HG03342 (cell line): ENCODE data around the gene ACOXL.

Source experiments
- ATAC-seq: cut with Tn5 transposase; IDR thresholded peaks from one replicate; pipeline ENCODE4 v1.9.1; 2021; ENCODE audit warnings: mild to moderate bottlenecking, moderate library complexity; ENCODE audit not compliant: unreplicated experiment

Gene ACOXL

DNA sequence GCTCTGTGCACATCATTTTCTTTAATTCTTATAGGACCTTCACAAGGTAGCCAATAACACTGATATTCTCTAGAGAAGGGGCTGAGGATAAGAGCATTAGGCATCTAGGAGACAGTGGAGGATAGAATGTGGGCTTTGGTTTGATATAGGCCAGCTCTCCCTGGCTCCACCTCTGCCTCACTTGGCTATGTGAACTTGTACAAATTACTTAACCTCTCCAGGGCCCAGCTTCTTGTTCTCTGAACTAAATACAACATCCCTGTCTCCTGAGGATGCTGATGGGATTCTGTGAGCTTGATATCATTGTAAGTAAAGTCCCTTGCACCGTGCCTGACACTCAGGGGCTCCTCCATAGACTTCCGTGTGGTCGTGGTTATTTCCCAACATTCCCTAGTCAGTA, 87.3 kb downstream of the ACOXL start:
- ATAC-seq = no peak

DNA sequence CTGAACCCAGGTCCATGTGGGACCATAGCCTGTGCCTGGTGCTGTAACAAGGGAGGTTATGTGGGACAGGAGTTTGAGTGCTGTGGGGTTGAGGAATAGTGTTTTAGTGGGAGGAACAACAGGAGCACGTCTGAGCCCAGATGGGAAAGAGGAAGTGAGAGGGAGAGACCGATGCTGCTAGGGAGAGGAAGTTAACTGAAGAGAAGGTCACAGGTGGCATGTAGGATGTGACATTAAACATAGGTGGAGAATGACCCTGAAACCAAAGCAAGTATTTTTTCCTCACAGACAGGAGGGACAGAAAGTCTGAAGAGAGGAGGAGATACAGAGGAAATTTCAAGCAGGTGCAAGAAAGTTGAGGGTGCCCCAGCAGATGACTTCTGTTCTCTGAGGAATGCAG, 87.8 kb downstream of the ACOXL start:
- ATAC-seq = no peak

DNA sequence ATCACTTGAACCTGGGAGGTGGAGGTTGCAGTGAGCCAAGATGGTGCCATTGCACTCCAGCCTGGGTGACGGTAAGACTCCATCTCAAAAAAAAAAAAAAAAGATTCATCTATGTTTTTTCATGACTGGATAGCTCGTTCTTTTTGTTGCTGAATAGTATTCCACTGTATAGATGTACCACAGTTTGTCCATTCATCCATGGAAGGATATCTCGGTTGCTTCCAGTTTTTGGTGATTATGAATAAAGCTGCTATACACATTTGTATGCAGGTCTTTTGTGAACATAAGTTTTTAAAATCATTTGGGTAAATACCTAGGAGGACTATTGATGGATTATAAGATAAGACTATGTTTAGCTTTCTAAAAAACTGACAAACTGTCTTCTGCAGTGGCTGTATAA, 90.8 kb downstream of the ACOXL start:
- no peak for ATAC-seq

DNA sequence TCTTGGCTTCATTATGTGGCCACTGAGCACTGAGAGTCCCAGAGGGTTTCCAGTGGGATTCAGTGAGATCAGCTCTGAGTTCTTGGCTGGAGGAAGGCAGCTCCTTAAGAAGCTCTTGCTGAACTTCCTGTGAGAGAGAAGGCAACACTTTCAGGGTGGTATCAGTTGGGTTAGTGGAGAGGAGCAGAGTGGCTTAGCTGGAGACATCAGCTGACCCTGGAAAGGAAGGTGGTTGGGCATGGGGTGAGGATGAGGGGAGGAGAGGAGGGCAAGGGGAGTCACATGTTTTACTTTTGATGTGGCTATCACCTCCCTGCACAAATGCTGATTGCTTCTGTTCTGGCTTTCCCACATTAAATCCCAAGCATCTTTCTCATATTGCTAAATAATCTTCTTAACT, 95.1 kb downstream of the ACOXL start:
- no peak for ATAC-seq

DNA sequence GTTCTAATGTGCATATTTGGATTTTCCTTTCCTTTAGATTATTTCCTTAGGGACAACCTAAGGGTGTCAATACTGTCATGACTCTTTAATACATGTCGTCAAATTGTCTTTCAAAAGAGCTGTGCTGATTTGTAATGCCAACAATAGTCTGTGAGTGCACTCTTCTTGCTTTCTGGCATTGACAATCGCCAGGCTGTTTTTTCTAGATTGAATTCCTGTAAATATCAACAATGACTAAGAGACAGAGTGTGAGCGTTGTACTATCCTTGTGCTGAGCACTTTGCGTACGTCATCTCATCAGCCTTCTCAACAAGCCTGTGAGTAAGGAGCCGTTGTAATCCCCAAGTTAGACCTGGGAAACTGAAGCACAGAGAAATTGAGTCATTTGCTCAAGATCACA, 96.0 kb downstream of the ACOXL start:
- no peak for ATAC-seq

- ATAC-seq = no peak
These were observed 97.2 kb downstream of the ACOXL start for GRCh38 chr2:110829413-110830146.

- no peak for ATAC-seq
These were observed 100.4 kb downstream of the ACOXL start for GRCh38 chr2:110832740-110833139.

DNA sequence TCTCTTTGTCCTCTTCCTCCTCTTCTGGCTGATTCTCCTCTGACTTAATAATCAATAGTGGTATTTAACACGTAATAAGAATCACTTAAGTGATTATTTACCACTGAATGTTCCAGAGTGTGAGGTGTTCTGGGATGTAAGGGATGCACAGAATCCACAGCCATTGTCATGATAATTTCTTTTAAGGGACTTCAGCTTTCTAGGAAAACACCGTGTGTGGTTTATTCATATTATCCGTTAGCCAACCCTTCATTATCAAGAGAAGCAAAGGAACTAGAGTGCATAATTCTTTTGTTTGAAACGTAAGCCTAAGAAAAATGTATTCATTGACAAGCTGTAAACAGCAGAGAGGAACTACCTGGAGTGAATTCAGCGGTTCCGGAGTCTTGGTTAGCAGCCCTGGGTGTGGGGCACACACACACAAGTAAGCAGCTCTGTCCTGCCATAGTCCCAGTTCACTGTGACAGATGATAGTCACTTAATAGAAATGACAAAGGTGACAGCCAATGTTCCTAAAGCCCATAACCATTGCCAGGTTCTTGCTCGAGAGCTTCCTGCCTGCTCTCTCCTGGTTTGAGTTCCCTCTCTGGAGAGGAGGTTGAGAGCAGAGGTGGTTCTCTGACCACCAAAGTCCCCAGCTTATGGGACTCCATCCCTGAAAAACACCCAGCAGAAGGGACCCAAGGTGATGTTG, 101.9 kb downstream of the ACOXL start:
- ATAC-seq = no peak

- ATAC-seq = no peak
These were observed 104.3 kb downstream of the ACOXL start for GRCh38 chr2:110836671-110837070.

DNA sequence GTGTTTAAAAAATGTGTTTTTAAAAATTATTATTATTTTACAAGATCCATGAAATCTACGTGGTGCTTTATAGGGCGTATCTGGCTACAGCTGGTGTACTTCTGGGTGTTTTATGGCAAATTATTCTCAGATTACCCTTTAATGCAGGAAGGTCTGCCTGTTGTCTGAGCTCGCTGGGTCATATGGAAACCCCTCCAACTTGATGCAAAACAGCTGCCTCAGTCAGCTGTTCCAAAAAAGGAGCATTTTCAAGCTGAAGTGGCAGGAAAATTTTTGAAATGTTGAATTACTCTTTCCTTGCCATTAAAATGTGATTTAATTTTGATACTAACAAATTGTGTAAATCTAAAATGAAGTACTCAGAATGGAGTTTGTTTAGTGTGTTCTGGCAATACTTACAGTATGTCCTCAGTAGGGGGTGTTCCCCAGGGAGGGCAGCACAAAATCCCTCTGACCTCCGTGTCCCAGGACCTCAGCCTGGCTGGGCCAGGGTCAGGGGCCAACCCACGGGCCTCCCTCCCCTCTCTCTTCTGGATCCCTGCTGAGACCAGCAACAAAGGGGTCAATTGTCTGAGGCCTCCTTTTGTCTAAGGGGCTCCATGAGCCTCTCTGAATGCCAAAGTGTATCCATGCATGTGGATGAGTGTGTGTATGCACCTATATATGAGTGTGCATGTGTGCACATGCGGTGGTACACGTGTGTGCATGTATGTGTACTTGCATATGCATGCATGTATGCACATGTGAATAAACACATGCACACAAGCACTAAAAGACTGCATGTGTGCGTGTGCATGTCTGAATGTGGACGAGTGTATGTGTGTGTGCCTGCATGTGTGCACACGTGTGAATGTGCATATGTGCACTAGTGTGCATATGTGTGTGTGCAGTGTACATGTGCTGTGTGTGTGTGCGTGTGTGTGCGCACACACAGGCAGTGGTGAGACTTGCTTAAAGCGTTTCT, 105.4 kb downstream of the ACOXL start:
- no peak for ATAC-seq

GRCh38 chr2:110838657-110839384, 106.4 kb downstream of the ACOXL start:
- ATAC-seq = no peak

- no peak for ATAC-seq
These were observed 108.1 kb downstream of the ACOXL start for GRCh38 chr2:110840508-110840907.

GRCh38 chr2:110842048-110842447, 109.7 kb downstream of the ACOXL start:
- ATAC-seq = no peak

- no peak for ATAC-seq
These were observed 111.1 kb downstream of the ACOXL start for GRCh38 chr2:110843496-110843895.

DNA sequence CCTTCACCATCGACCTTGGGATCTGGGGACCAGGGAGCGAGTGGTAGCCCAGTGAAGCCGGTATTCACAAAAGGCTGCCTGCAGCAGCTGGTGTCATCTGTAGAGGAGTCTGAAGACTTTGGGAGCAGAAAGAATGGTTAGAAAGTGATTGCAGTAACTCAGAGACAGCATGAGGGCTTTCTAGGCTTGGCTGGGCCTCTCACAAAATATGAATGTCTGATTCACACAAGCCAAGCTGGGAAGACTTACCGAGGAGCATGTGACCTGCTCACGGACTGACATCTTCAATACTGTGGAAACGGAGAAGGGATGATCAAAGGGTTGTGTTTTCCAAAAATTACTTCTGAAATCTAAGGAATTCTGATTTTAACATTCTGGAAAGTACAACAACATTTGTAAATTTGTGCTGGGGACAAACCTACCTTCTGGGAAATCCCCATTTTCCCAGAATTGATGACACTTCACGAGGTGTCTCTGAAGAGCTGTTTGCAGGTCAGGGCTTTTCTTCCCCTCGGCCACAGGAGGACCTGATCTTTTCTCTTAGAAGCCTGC, 111.7 kb downstream of the ACOXL start:
- ATAC-seq = no peak

DNA sequence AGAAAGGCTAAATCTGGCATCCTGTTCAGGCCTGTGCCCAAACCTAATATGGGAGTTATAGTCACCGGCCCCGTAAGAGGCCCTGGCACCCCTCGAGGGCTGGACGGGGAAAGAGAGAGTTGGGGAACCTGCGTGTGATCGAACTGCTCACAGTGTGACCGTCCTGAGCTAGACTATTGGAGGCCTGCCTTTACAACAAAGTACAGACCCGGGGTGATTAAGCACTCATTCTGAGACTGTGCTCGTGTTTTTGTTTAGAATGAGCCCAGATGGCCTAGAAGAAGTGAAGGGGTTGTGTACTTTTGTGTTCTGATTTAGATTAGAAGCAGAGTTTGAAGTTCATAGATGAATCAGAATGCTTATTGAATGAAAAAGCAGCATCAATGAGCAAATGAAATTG, 115.3 kb downstream of the ACOXL start:
- ATAC-seq = no peak

DNA sequence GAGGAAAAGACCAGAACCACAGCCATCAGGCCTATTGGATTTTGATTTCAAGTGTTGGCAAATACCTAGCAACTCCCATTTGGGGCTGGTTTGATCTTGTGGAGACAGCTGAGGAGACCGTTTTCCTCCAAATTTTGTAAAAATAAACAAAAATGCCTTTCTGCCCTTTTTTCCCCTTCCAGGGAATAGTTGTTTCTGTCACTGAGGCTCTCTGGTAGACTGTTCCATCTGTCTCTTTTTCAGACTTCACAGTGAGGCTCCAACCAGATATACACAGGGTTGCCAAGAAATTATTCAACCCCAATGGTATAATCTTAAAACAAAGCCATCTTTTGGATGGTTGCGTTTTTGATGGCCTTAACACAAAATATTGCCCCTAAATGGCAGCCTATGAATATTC, 115.7 kb downstream of the ACOXL start:
- no peak for ATAC-seq

- ATAC-seq = no peak
These were observed 116.2 kb downstream of the ACOXL start for GRCh38 chr2:110848519-110849030.

DNA sequence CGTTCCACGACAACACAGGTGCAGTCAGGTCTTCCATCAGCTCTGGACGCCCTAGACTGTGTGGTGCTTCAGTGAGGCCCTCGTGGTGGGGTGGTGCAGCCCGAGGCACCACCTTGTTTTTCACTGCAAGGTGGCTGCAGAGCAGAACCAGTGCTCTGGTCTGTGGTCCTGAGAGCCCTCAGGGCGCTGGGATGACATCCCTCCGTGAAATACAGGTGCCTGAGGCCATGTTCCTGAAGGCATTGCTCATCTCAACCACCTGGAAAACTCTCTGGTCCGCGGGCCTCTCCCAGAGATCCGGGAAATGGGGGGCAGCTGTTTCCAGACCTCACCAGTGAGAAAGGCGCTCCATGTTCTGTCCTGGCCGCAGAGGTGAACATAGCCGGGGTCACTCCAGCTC, 119.2 kb downstream of the ACOXL start:
- no peak for ATAC-seq

DNA sequence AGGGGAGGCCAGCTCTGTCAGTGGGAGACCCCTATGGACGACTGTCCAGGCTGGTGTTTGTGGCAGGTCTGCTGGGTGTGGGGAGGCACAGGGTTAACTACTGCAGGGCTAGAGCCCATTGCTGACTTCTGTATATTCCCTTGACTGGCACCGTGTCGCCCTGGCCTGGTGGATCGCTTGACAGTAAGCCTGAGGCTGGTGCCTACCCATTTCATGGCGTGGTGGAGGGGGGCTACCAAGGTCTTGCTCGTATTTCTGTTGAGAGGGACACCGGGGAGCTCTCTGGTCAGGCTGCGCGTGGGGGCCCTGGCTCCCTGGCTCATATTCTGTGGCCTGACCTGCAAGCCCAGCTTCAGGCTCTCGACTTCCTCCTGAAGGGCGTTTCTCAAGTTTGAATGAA, 119.7 kb downstream of the ACOXL start:
- no peak for ATAC-seq
